ENCODE results near the gene TMEM182. TPM values are rescaled to one million over a fixed set of nuclear protein-coding genes. Genes with fewer than 3 reads are reported as not detected.

TMEM182 gene
- total RNA-seq, 1 donor from 2014 or later: 2.1 TPM

DNA sequence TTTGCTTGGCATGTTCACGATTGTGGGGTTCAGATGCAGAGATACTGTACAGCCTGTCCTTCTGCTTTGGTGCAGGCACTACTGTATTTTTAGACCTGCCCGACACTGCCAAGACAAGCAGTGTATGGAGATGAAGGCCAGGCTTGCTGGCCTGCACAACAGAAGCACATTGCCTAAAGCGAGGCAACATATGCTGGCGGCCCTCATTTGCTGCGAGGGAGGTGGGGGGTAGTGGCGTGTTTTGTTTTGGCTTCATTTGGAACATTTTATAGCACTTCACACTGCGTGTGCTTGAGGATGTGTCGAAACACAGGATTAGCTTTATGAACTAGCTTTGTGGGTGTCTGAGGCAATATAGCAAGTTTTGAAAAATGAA is 27.0 kb downstream of the TMEM182 start:
- Histone ChIP-seq H3K9me3 (no peaks in the 10 kb centered on the region), H3K27me3 (no peaks in the 10 kb centered on the region), H3K4me1 (no peaks in the 10 kb centered on the region), H3K4me3 (no peak overlapping the region), H3K36me3 (no peaks in the 10 kb centered on the region), H3K27ac (no peak overlapping the region)
- TF ChIP-seq, protein P1, sequence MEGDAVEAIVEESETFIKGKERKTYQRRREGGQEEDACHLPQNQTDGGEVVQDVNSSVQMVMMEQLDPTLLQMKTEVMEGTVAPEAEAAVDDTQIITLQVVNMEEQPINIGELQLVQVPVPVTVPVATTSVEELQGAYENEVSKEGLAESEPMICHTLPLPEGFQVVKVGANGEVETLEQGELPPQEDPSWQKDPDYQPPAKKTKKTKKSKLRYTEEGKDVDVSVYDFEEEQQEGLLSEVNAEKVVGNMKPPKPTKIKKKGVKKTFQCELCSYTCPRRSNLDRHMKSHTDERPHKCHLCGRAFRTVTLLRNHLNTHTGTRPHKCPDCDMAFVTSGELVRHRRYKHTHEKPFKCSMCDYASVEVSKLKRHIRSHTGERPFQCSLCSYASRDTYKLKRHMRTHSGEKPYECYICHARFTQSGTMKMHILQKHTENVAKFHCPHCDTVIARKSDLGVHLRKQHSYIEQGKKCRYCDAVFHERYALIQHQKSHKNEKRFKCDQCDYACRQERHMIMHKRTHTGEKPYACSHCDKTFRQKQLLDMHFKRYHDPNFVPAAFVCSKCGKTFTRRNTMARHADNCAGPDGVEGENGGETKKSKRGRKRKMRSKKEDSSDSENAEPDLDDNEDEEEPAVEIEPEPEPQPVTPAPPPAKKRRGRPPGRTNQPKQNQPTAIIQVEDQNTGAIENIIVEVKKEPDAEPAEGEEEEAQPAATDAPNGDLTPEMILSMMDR (IDR thresholded peaks at IDR 0.05): no peak
- peak; percentile 54 for ATAC-seq
- intact Hi-C loops (cut with DNase I): no loop called here
- no peak for DNase-seq

DNA sequence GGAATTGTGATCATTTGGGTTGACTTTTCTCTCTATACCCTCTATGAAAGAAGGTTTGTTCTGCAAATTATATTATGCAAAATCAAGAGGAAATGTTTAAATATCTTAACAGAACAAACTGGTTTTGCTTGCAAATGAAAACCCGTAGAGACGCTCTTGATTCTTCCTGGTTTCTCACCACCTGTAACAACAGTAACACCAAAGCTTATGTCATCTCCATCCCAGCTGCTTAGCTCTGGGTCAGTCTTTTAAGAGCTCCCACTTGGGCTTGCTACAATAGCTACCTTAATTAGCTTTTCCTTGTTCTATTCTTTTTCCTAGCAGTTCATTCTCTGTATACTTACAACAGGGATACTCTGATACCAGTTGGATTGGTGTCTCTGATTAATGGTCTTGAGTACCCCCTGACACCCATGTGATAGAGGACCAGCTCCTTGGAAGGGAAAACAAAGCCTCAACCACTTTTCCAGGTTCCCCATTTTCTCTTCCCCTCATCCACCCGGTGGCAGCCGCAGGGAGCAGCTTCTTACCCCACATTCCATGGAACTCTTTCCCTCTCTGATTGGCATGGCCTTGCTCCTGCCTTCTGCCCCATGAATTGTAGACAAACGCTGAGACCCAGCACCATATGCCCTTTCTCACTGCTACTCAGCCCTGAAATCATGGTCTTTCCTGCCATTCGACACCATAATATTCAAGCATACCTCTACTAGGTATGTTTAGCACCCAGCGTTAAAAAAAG is 27.7 kb downstream of the TMEM182 start:
- DNase-seq (no peak), ATAC-seq (peak; percentile 35)
- TF ChIP-seq, protein P1 (IDR thresholded peaks at IDR 0.05): no peak
- intact Hi-C loops (cut with DNase I): no loop called here
- H3K36me3 ChIP-seq: no peaks in the 10 kb centered on the region
- H3K9me3 ChIP-seq: no peaks in the 10 kb centered on the region
- H3K27me3 ChIP-seq: no peaks in the 10 kb centered on the region
- H3K27ac ChIP-seq: no peak overlapping the region
- H3K4me3 ChIP-seq: no peak overlapping the region
- H3K4me1 ChIP-seq: no peaks in the 10 kb centered on the region

- no peaks in the 10 kb centered on the region for H3K27me3 ChIP-seq
- H3K4me3 ChIP-seq: no peak overlapping the region
- H3K4me1 ChIP-seq: no peaks in the 10 kb centered on the region
- no peaks in the 10 kb centered on the region for H3K9me3 ChIP-seq
- no peak overlapping the region for H3K27ac ChIP-seq
- intact Hi-C loops (cut with DNase I): no loop called here
- no peak for ATAC-seq
- no peak for DNase-seq
- TF ChIP-seq, protein P1 (IDR thresholded peaks at IDR 0.05): no peak
- H3K36me3 ChIP-seq: no peaks in the 10 kb centered on the region
These were observed 28.2 kb downstream of the TMEM182 start for GRCh38 chr2:102790091-102790455.

DNA sequence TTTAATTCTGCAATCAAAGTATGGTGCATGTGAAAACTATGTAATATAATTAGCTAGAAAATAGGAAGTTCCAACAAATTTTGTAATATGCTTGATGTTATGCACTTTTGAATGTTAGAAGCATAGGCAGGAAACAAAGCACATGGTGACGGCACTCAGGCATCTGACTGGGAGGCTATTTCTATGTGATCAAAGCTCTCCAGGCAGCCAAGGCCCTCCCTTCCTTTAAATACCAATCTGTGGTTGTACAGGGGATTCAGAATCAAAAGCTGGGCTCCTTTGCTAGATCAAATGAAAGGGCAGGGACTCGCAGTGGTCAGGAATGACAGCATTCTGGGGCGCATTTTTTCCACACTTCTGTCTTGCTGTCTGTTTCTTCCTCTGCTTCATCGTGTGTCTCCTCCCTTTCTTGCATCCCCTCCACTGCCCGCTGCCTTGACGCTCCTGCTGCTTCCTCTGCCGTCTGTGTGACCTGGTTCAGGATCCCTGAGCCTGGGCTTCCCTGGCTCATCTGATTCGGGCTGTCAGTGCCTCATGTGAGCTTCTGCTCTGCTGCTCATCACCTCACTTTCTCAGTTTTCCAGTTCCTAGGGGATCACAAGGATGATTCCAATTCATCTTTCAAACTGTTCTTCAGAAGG is 30.9 kb downstream of the TMEM182 start:
- DNase-seq: no peak
- TF ChIP-seq, protein P1 (IDR thresholded peaks at IDR 0.05): no peak
- no peak for ATAC-seq
- no peaks in the 10 kb centered on the region for H3K9me3 ChIP-seq
- intact Hi-C loops (cut with DNase I): no loop called here
- H3K36me3 ChIP-seq: no peaks in the 10 kb centered on the region
- H3K4me3 ChIP-seq: no peak overlapping the region
- H3K27ac ChIP-seq: no peak overlapping the region
- no peaks in the 10 kb centered on the region for H3K27me3 ChIP-seq
- no peaks in the 10 kb centered on the region for H3K4me1 ChIP-seq

GRCh38 chr2:102795641-102796040 is 33.8 kb downstream of the TMEM182 start:
- no peaks in the 10 kb centered on the region for H3K36me3 ChIP-seq
- H3K4me3 ChIP-seq: no peak overlapping the region
- DNase-seq: no peak
- no peaks in the 10 kb centered on the region for H3K9me3 ChIP-seq
- intact Hi-C loops (cut with DNase I): loop anchor here (5.0 kb wide), 1 partner anchor 48 kb away; no protein-coding TSS in a partner anchor
- TF ChIP-seq, protein P1 (IDR thresholded peaks at IDR 0.05): no peak
- H3K4me1 ChIP-seq: no peaks in the 10 kb centered on the region
- H3K27me3 ChIP-seq: no peaks in the 10 kb centered on the region
- no peak overlapping the region for H3K27ac ChIP-seq
- no peak for ATAC-seq
